H9 (cell line): ENCODE data around the gene LOXHD1. TPM values are rescaled to one million over a fixed set of nuclear protein-coding genes. Genes with fewer than 3 reads are reported as not detected.

Source experiments
- DNase-seq: peaks from one replicate; pipeline ENCODE4 v3.0.0-alpha.2; 2017
- H2AFZ ChIP-seq: one replicate; pipeline ENCODE4 v1.6.1; 2013; ENCODE audit warnings: mild to moderate bottlenecking, low read length, control low read depth, moderate library complexity
- H2AK5ac ChIP-seq: 2 replicates; pipeline ENCODE4 v1.6.1; 2013; ENCODE audit warnings: low read length, control low read depth, mixed read lengths; ENCODE audit not compliant: insufficient read length
- H2BK120ac ChIP-seq: one replicate; pipeline ENCODE4 v1.6.1; 2013; ENCODE audit warnings: low read depth, mild to moderate bottlenecking, low read length, control low read depth, inconsistent platforms; ENCODE audit not compliant: poor library complexity, severe bottlenecking
- H2BK12ac ChIP-seq: 2 replicates; pipeline ENCODE4 v1.6.1; 2013; ENCODE audit warnings: low read length, control low read depth, mixed read lengths, low read depth; ENCODE audit not compliant: insufficient read length
- H2BK15ac ChIP-seq: 2 replicates; pipeline ENCODE4 v1.6.1; 2013; ENCODE audit warnings: low read depth, low read length, control low read depth
- H2BK20ac ChIP-seq: one replicate; pipeline ENCODE4 v1.6.1; 2013; ENCODE audit warnings: low read depth, mild to moderate bottlenecking, low read length, control low read depth, inconsistent platforms; ENCODE audit not compliant: poor library complexity, severe bottlenecking
- H2BK5ac ChIP-seq: 2 replicates; pipeline ENCODE4 v1.6.1; 2013; ENCODE audit warnings: low read length, control low read depth, mixed read lengths; ENCODE audit not compliant: insufficient read length
- H3K14ac ChIP-seq: 2 replicates; pipeline ENCODE4 v1.6.1; 2013; ENCODE audit warnings: low read length, control low read depth; ENCODE audit not compliant: insufficient read depth
- H3K18ac ChIP-seq: 2 replicates; pipeline ENCODE4 v1.6.1; 2013; ENCODE audit warnings: low read depth, mild to moderate bottlenecking, mixed read lengths, low read length, control low read depth; ENCODE audit not compliant: insufficient read length
- H3K23ac ChIP-seq: 2 replicates; pipeline ENCODE4 v1.6.1; 2013; ENCODE audit warnings: low read length, control low read depth, mixed read lengths, low read depth; ENCODE audit not compliant: insufficient read length
- H3K23me2 ChIP-seq: 2 replicates; pipeline ENCODE4 v1.6.1; 2013; ENCODE audit warnings: low read depth, mild to moderate bottlenecking, mixed read lengths, low read length, control low read depth; ENCODE audit not compliant: insufficient read length, poor library complexity, severe bottlenecking
- H3K27ac ChIP-seq: 2 replicates; pipeline ENCODE4 v1.5.1; 2013; ENCODE audit warnings: low read length, control low read depth, mixed read lengths, low read depth; ENCODE audit not compliant: insufficient read length
- H3K27me3 ChIP-seq: 2 replicates; pipeline ENCODE4 v1.6.1; 2013; ENCODE audit warnings: low read length, control low read depth, inconsistent platforms; ENCODE audit not compliant: insufficient read depth
- H3K4ac ChIP-seq: 2 replicates; pipeline ENCODE4 v1.6.1; 2013; ENCODE audit warnings: low read depth, mild to moderate bottlenecking, control low read depth, inconsistent platforms, low read length, moderate library complexity
- H3K4me1 ChIP-seq: 2 replicates; pipeline ENCODE4 v1.6.1; 2013; ENCODE audit warnings: low read length, control low read depth, inconsistent platforms; ENCODE audit not compliant: insufficient read depth
- H3K4me2 ChIP-seq: 2 replicates; pipeline ENCODE4 v1.6.1; 2013; ENCODE audit warnings: low read length, control low read depth, mixed read lengths; ENCODE audit not compliant: insufficient read length, insufficient read depth
- H3K56ac ChIP-seq: 2 replicates; pipeline ENCODE4 v1.6.1; 2013; ENCODE audit warnings: low read depth, mild to moderate bottlenecking, mixed read lengths, low read length, control low read depth; ENCODE audit not compliant: insufficient read length
- H3K79me1 ChIP-seq: 2 replicates; pipeline ENCODE4 v1.6.1; 2013; ENCODE audit warnings: low read depth, mild to moderate bottlenecking, moderate library complexity, low read length, control low read depth, inconsistent platforms; ENCODE audit not compliant: insufficient read depth, poor library complexity, severe bottlenecking
- H3K79me2 ChIP-seq: 2 replicates; pipeline ENCODE4 v1.6.1; 2013; ENCODE audit warnings: low read length, control low read depth, inconsistent platforms; ENCODE audit not compliant: insufficient read depth
- H3K9ac ChIP-seq: 2 replicates; pipeline ENCODE4 v1.6.1; 2013; ENCODE audit warnings: low read length, control low read depth, mixed read lengths; ENCODE audit not compliant: insufficient read length; ENCODE audit errors: extremely low read depth
- H3K9me3 ChIP-seq: one replicate; pipeline ENCODE4 v1.6.1; 2013; ENCODE audit warnings: low read depth, low read length, inconsistent platforms; ENCODE audit not compliant: control insufficient read depth
- H3T11ph ChIP-seq: one replicate; pipeline ENCODE4 v1.6.1; 2013; ENCODE audit warnings: mild to moderate bottlenecking, low read length, control low read depth, inconsistent platforms
- H4K20me1 ChIP-seq: one replicate; pipeline ENCODE4 v1.6.1; 2013; ENCODE audit not compliant: control insufficient read depth, insufficient read length, insufficient read depth
- H4K5ac ChIP-seq: 2 replicates; pipeline ENCODE4 v1.6.1; 2013; ENCODE audit warnings: low read depth, mild to moderate bottlenecking, mixed read lengths, low read length, control low read depth; ENCODE audit not compliant: insufficient read length
- H4K8ac ChIP-seq: replicated peaks from 2 replicates; pipeline ENCODE4 v1.6.1; 2013; ENCODE audit warnings: low read length, control low read depth, mixed read lengths, low read depth; ENCODE audit not compliant: insufficient read length
- H4K91ac ChIP-seq: 2 replicates; pipeline ENCODE4 v1.6.1; 2013; ENCODE audit warnings: low read depth, mild to moderate bottlenecking, moderate library complexity, mixed read lengths, low read length, control low read depth; ENCODE audit not compliant: insufficient read length
- H3K27ac Mint-ChIP-seq, 3 experiments: 2 replicates in 2 of 3; 3 replicates in 1 of 3; pipeline ENCODE4 v1.8.0; 2020 to 2021; ENCODE audit warnings: mixed read lengths in 3 of 3, mild to moderate bottlenecking in 1 of 3, moderate library complexity in 1 of 3
- H3K27me3 Mint-ChIP-seq: 2 replicates; pipeline ENCODE4 v1.8.0; 2021; ENCODE audit warnings: low read depth, mild to moderate bottlenecking, moderate library complexity, mixed read lengths
- H3K36me3 Mint-ChIP-seq, 3 experiments: 2 replicates in 2 of 3; 3 replicates in 1 of 3; pipeline ENCODE4 v1.8.0; 2020 to 2021; ENCODE audit warnings: low read depth in 3 of 3, mixed read lengths in 3 of 3; ENCODE audit not compliant: insufficient read depth in 1 of 3
- H3K4me1 Mint-ChIP-seq, 2 experiments: 2 replicates each; pipeline ENCODE4 v1.8.0; 2020; ENCODE audit warnings: mixed read lengths in 2 of 2
- H3K4me3 Mint-ChIP-seq, 2 experiments: 2 replicates in 1 of 2; 3 replicates in 1 of 2; pipeline ENCODE4 v1.8.0; 2020 to 2021; ENCODE audit warnings: mild to moderate bottlenecking in 2 of 2, mixed read lengths in 2 of 2, moderate library complexity in 1 of 2
- H3K9me3 Mint-ChIP-seq, 2 experiments: 2 replicates in 1 of 2; 3 replicates in 1 of 2; pipeline ENCODE4 v1.8.0; 2020; ENCODE audit warnings: mild to moderate bottlenecking in 2 of 2, mixed read lengths in 2 of 2, moderate library complexity in 1 of 2
- WGBS: extraction: QIAGEN DNeasy Blood & Tissue Kit; methylation state at CpG from one replicate; pipeline ENCODE4 v1.1.7; 2013; ENCODE audit warnings: missing lambda C conversion rate, low lambda C conversion rate, mixed read lengths; ENCODE audit not compliant: insufficient read length; ENCODE audit errors: extremely low coverage; 5-methylcytosine and 5-hydroxymethylcytosine counted together
- total RNA-seq: library from RNA; stranded (reverse); gene quantifications from 2 replicates; pipeline ENCODE4 v1.2.1, GENCODE V29; 2021
- TF ChIP-seq, protein P1 (sequence below): fragments of 200-600 bp; sonication (generic); conservative IDR thresholded peaks from 3 replicates; pipeline ENCODE4 v1.8.0; 2021; ENCODE audit warnings: antibody characterized with exemption, mild to moderate bottlenecking

LOXHD1 gene
- total RNA-seq, 1 experiment from 2014 or later, result 0.07 TPM

DNA sequence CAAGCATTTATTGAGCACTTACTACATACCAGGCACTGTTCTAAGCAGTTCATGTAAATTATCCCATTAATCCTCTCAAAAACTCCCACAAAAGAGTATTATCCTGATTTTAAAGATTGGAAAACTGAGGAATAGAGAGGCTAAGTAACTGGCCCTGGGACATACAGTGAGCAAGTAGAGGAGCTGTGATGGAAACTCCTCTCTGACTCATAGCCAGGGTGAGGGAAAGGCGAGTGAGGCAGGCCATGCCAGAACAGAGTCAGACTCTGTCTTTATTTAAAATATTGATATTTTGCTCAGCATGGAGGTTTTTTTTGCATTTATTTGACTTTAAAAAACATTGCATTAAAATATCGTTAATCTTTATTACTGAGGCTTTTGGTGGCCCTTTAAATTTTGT, 208.0 kb downstream of the LOXHD1 start:
- Histone ChIP-seq H3K4me1 (peaks cover 7% of the 10 kb centered on the region; the same call in 1 of the 2 replicates), H3K27me3 (no peaks in the 10 kb centered on the region), H3K79me2 (no peaks in the 10 kb centered on the region), H3K4ac (no peak overlapping the region), H3K79me1 (no peaks in the 10 kb centered on the region), H4K91ac (no peak overlapping the region), H2BK5ac (no peak overlapping the region), H4K8ac (no peak overlapping the region), H2BK12ac (no peak overlapping the region), H3K9ac (no peak overlapping the region), H3K23ac (no peak overlapping the region), H4K5ac (no peak overlapping the region), H2BK20ac (no peak overlapping the region), H4K20me1 (no peaks in the 10 kb centered on the region), H3K56ac (no peak overlapping the region), H2AFZ (no peak overlapping the region), H3K27ac (no peak overlapping the region), H3K18ac (no peak overlapping the region), H3K9me3 (peaks cover 11% of the 10 kb centered on the region), H3K14ac (no peak overlapping the region), H2BK120ac (no peak overlapping the region), H3K4me2 (no peak overlapping the region), H3T11ph (no peak overlapping the region), H2BK15ac (no peak overlapping the region), H2AK5ac (no peak overlapping the region), H3K23me2 (no peaks in the 10 kb centered on the region)
- no peak for DNase-seq
- H3K9me3 Mint-ChIP-seq, result no peaks in the 10 kb centered on the region
- no peaks in the 10 kb centered on the region; a peak in 1 of 7 replicates for H3K36me3 Mint-ChIP-seq
- WGBS, result no CpG with 5 or more reads among the region's 2 CpGs
- peaks cover 11% of the 10 kb centered on the region for H3K27me3 Mint-ChIP-seq
- H3K27ac Mint-ChIP-seq, result no peak overlapping the region
- H3K4me3 Mint-ChIP-seq, result no peak overlapping the region
- peaks cover 35% of the 10 kb centered on the region in 2 experiments for H3K4me1 Mint-ChIP-seq
- TF ChIP-seq, protein P1, sequence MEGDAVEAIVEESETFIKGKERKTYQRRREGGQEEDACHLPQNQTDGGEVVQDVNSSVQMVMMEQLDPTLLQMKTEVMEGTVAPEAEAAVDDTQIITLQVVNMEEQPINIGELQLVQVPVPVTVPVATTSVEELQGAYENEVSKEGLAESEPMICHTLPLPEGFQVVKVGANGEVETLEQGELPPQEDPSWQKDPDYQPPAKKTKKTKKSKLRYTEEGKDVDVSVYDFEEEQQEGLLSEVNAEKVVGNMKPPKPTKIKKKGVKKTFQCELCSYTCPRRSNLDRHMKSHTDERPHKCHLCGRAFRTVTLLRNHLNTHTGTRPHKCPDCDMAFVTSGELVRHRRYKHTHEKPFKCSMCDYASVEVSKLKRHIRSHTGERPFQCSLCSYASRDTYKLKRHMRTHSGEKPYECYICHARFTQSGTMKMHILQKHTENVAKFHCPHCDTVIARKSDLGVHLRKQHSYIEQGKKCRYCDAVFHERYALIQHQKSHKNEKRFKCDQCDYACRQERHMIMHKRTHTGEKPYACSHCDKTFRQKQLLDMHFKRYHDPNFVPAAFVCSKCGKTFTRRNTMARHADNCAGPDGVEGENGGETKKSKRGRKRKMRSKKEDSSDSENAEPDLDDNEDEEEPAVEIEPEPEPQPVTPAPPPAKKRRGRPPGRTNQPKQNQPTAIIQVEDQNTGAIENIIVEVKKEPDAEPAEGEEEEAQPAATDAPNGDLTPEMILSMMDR, result no peak
